CD4-positive, CD25-positive, alpha-beta regulatory T cell (primary cell): ENCODE results near the gene SH3RF1. TPM values are rescaled to one million over a fixed set of nuclear protein-coding genes. Genes with fewer than 3 reads are reported as not detected.

ENCODE experiments used
- ATAC-seq, 2 donors: fragments of 150-1000 bp; cut with Tn5 transposase; one replicate each; pipeline ENCODE4 v1.10.0; 2021; ENCODE audit warnings: low read depth in 2 of 2, moderate number of reproducible peaks in 2 of 2, moderate library complexity in 1 of 2
- DNase-seq, 3 donors: peaks; one replicate each; pipeline versions ENCODE4 v3.0.0 to v3.0.0-alpha.2; 2012 to 2022; ENCODE audit warnings: mixed read lengths in 1 of 3
- H3K27ac ChIP-seq: one replicate; pipeline ENCODE4 v1.7.0; 2013; ENCODE audit warnings: mild to moderate bottlenecking, low read length; ENCODE audit not compliant: insufficient read depth, poor library complexity, severe bottlenecking
- H3K27me3 ChIP-seq: one replicate; pipeline ENCODE4 v1.7.0; 2013; ENCODE audit warnings: low read length; ENCODE audit not compliant: control insufficient read depth, insufficient read depth
- H3K36me3 ChIP-seq: one replicate; pipeline ENCODE4 v1.7.0; 2013; ENCODE audit warnings: mild to moderate bottlenecking, low read length, moderate library complexity; ENCODE audit not compliant: control insufficient read depth, insufficient read depth
- H3K4me1 ChIP-seq: 2 replicates; pipeline ENCODE4 v1.7.0; 2013; ENCODE audit warnings: mild to moderate bottlenecking, low read length; ENCODE audit not compliant: insufficient read depth, control insufficient read depth, poor library complexity, severe bottlenecking
- H3K4me3 ChIP-seq: one replicate; pipeline ENCODE4 v1.7.0; 2013; ENCODE audit warnings: low read depth, mild to moderate bottlenecking, low read length, moderate library complexity
- H3K9me3 ChIP-seq, 2 experiments: 1 replicate in 1 of 2; 2 replicates in 1 of 2; pipeline ENCODE4 v1.7.0; 2013; ENCODE audit warnings: low read length in 2 of 2, mild to moderate bottlenecking in 1 of 2, moderate library complexity in 1 of 2; ENCODE audit not compliant: control insufficient read depth in 2 of 2
- H3K27ac Mint-ChIP-seq, 3 donors: one replicate each; pipeline ENCODE4 v1.8.0; 2020 to 2022; ENCODE audit warnings: mild to moderate bottlenecking in 3 of 3, mixed read lengths in 3 of 3, moderate library complexity in 2 of 3
- H3K27me3 Mint-ChIP-seq: one replicate; pipeline ENCODE4 v1.8.0; 2022; ENCODE audit warnings: mild to moderate bottlenecking, mixed read lengths
- H3K36me3 Mint-ChIP-seq: one replicate; pipeline ENCODE4 v1.8.0; 2020; ENCODE audit warnings: mixed read lengths
- H3K4me1 Mint-ChIP-seq, 4 donors: one replicate each; pipeline ENCODE4 v1.8.0; 2020 to 2022; ENCODE audit warnings: mixed read lengths in 4 of 4, mild to moderate bottlenecking in 1 of 4
- H3K4me3 Mint-ChIP-seq, 4 donors: one replicate each; pipeline ENCODE4 v1.8.0; 2020 to 2022; ENCODE audit warnings: mild to moderate bottlenecking in 4 of 4, mixed read lengths in 4 of 4, moderate library complexity in 3 of 4
- H3K9me3 Mint-ChIP-seq, 7 donors: one replicate each; pipeline ENCODE4 v1.8.0; 2020 to 2022; ENCODE audit warnings: mixed read lengths in 7 of 7, mild to moderate bottlenecking in 3 of 7, moderate library complexity in 2 of 7
- polyA plus RNA-seq, 4 donors: library from polyadenylated mRNA; unstranded; fragments of 300-500 nt; fragmentation: Illumina TruSeq; gene quantifications; one replicate each; pipeline ENCODE4 v1.2.3, GENCODE V29; 2021
- total RNA-seq: library from RNA; stranded (reverse); gene quantifications from one replicate; pipeline ENCODE4 v1.2.3, GENCODE V29; 2022

Gene SH3RF1
- total and polyA plus RNA-seq, 5 donors from 2014 or later = 0.69 TPM; not detected in 4

- no peaks in the 10 kb centered on the region for H3K36me3 ChIP-seq
These were observed 161.6 kb downstream of the SH3RF1 start for GRCh38 chr4:169109035-169109675.

GRCh38 chr4:169108303-169108702 lies 162.5 kb downstream of the SH3RF1 start:
- H3K4me3 Mint-ChIP-seq = no peak overlapping the region

More at GRCh38 chr4:169109035-169109675, 161.6 kb downstream of the SH3RF1 start:
- no peak overlapping the region for H3K27ac ChIP-seq
- no peak overlapping the region for H3K4me3 ChIP-seq
- Mint-ChIP-seq H3K27me3 (peaks cover 5% of the 10 kb centered on the region), H3K4me1 (no peaks in the 10 kb centered on the region), H3K27ac (peak overlapping the region in 1 of 3 donors; percentile 38), H3K36me3 (no peaks in the 10 kb centered on the region), H3K4me3 (no peak overlapping the region), H3K9me3 (no peaks in the 10 kb centered on the region)
- DNase-seq (no peak), ATAC-seq (no peak)
- no peaks in the 10 kb centered on the region for H3K4me1 ChIP-seq
- H3K9me3 ChIP-seq = no peaks in the 10 kb centered on the region
- H3K27me3 ChIP-seq = no peaks in the 10 kb centered on the region

GRCh38 chr4:169107528-169107927 lies 163.2 kb downstream of the SH3RF1 start:
- DNase-seq (no peak), ATAC-seq (no peak)
- no peaks in the 10 kb centered on the region for H3K9me3 ChIP-seq
- H3K27ac ChIP-seq = no peak overlapping the region
- Mint-ChIP-seq H3K36me3 (no peaks in the 10 kb centered on the region), H3K9me3 (no peaks in the 10 kb centered on the region), H3K27ac (no peak overlapping the region), H3K4me1 (no peaks in the 10 kb centered on the region), H3K27me3 (peaks cover 5% of the 10 kb centered on the region), H3K4me3 (no peak overlapping the region)
- no peaks in the 10 kb centered on the region for H3K27me3 ChIP-seq
- H3K4me3 ChIP-seq = no peak overlapping the region
- no peaks in the 10 kb centered on the region for H3K4me1 ChIP-seq
- no peaks in the 10 kb centered on the region for H3K36me3 ChIP-seq

More at GRCh38 chr4:169108303-169108702, 162.5 kb downstream of the SH3RF1 start:
- Histone ChIP-seq H3K27ac (no peak overlapping the region), H3K4me1 (no peaks in the 10 kb centered on the region), H3K4me3 (no peak overlapping the region), H3K9me3 (no peaks in the 10 kb centered on the region), H3K27me3 (no peaks in the 10 kb centered on the region), H3K36me3 (no peaks in the 10 kb centered on the region)
- DNase-seq = no peak
- Mint-ChIP-seq H3K27ac (no peak overlapping the region), H3K27me3 (peaks cover 5% of the 10 kb centered on the region), H3K4me1 (no peaks in the 10 kb centered on the region), H3K9me3 (no peaks in the 10 kb centered on the region), H3K36me3 (no peaks in the 10 kb centered on the region)
- ATAC-seq = no peak

- H3K27me3 Mint-ChIP-seq = peaks cover 9% of the 10 kb centered on the region
- Histone ChIP-seq H3K4me1 (no peaks in the 10 kb centered on the region), H3K27ac (no peak overlapping the region), H3K27me3 (no peaks in the 10 kb centered on the region), H3K36me3 (no peaks in the 10 kb centered on the region), H3K4me3 (no peak overlapping the region), H3K9me3 (no peaks in the 10 kb centered on the region)
- DNase-seq = no peak
- H3K4me1 Mint-ChIP-seq = no peaks in the 10 kb centered on the region
- no peaks in the 10 kb centered on the region for H3K9me3 Mint-ChIP-seq
- ATAC-seq = no peak
- H3K36me3 Mint-ChIP-seq = no peaks in the 10 kb centered on the region
- H3K27ac Mint-ChIP-seq = no peak overlapping the region
- no peak overlapping the region for H3K4me3 Mint-ChIP-seq
These were observed 164.0 kb downstream of the SH3RF1 start for GRCh38 chr4:169106696-169107229.

GRCh38 chr4:169105620-169106019 lies 165.1 kb downstream of the SH3RF1 start:
- H3K9me3 Mint-ChIP-seq = peaks cover 0 to 2% (median 0%) of the 10 kb centered on the region in 7 donors
- no peaks in the 10 kb centered on the region for H3K36me3 Mint-ChIP-seq
- Histone ChIP-seq H3K36me3 (no peaks in the 10 kb centered on the region), H3K27me3 (no peaks in the 10 kb centered on the region), H3K4me1 (no peaks in the 10 kb centered on the region), H3K4me3 (no peak overlapping the region), H3K9me3 (no peaks in the 10 kb centered on the region), H3K27ac (no peak overlapping the region)
- no peak overlapping the region for H3K4me3 Mint-ChIP-seq
- ATAC-seq (no peak), DNase-seq (no peak)
- no peak overlapping the region for H3K27ac Mint-ChIP-seq
- H3K27me3 Mint-ChIP-seq = peaks cover 9% of the 10 kb centered on the region
- H3K4me1 Mint-ChIP-seq = no peaks in the 10 kb centered on the region

GRCh38 chr4:169103966-169104412 lies 166.8 kb downstream of the SH3RF1 start:
- Mint-ChIP-seq H3K4me3 (no peak overlapping the region), H3K27ac (no peak overlapping the region), H3K27me3 (peaks cover 4% of the 10 kb centered on the region), H3K4me1 (no peaks in the 10 kb centered on the region), H3K9me3 (peaks cover 0 to 5% (median 0%) of the 10 kb centered on the region in 7 donors), H3K36me3 (no peaks in the 10 kb centered on the region)
- ATAC-seq (no peak), DNase-seq (no peak)
- H3K9me3 ChIP-seq = no peaks in the 10 kb centered on the region
- no peak overlapping the region for H3K4me3 ChIP-seq
- H3K4me1 ChIP-seq = no peaks in the 10 kb centered on the region
- no peaks in the 10 kb centered on the region for H3K27me3 ChIP-seq
- H3K27ac ChIP-seq = no peak overlapping the region
- no peaks in the 10 kb centered on the region for H3K36me3 ChIP-seq

- peaks cover 4% of the 10 kb centered on the region for H3K27me3 Mint-ChIP-seq
- H3K27me3 ChIP-seq = no peaks in the 10 kb centered on the region
- H3K4me1 Mint-ChIP-seq = no peaks in the 10 kb centered on the region
These were observed 168.7 kb downstream of the SH3RF1 start for GRCh38 chr4:169102026-169102425.

GRCh38 chr4:169100670-169101101 lies 170.1 kb downstream of the SH3RF1 start:
- no peaks in the 10 kb centered on the region for H3K4me1 ChIP-seq
- Mint-ChIP-seq H3K27me3 (peaks cover 4% of the 10 kb centered on the region), H3K36me3 (no peaks in the 10 kb centered on the region), H3K4me1 (no peaks in the 10 kb centered on the region), H3K27ac (peak overlapping the region in 1 of 3 donors; percentile 27), H3K9me3 (peaks cover 0 to 6% (median 0%) of the 10 kb centered on the region in 7 donors), H3K4me3 (no peak overlapping the region)
- ATAC-seq (no peak), DNase-seq (no peak)
- no peak overlapping the region for H3K4me3 ChIP-seq
- no peaks in the 10 kb centered on the region for H3K36me3 ChIP-seq
- H3K27ac ChIP-seq = no peak overlapping the region
- no peaks in the 10 kb centered on the region for H3K9me3 ChIP-seq
- no peaks in the 10 kb centered on the region for H3K27me3 ChIP-seq

More at GRCh38 chr4:169102026-169102425, 168.7 kb downstream of the SH3RF1 start:
- Histone ChIP-seq H3K9me3 (no peaks in the 10 kb centered on the region), H3K36me3 (no peaks in the 10 kb centered on the region), H3K4me3 (no peak overlapping the region), H3K27ac (no peak overlapping the region), H3K4me1 (no peaks in the 10 kb centered on the region)
- no peak overlapping the region for H3K27ac Mint-ChIP-seq
- peaks cover 0 to 6% (median 0%) of the 10 kb centered on the region in 7 donors for H3K9me3 Mint-ChIP-seq
- no peak for DNase-seq
- no peak overlapping the region for H3K4me3 Mint-ChIP-seq
- no peaks in the 10 kb centered on the region for H3K36me3 Mint-ChIP-seq
- ATAC-seq = no peak
